Spinal cord (tissue), 10 donors: Measurements from ENCODE around the gene HSD3B1. TPM values are rescaled to one million over a fixed set of nuclear protein-coding genes. Genes with fewer than 3 reads are reported as not detected.

ENCODE experiments used
- DNase-seq, 6 donors: peaks; one replicate each; pipeline versions ENCODE4 v3.0.0 to v3.0.0-alpha.2; 2013 to 2015; ENCODE audit warnings: low spot score in 6 of 6, low read depth in 4 of 6
- H3K27ac ChIP-seq: one replicate; pipeline ENCODE4 v1.5.1; 2013; ENCODE audit warnings: low read depth, low read length, control low read depth
- H3K27me3 ChIP-seq: one replicate; pipeline ENCODE4 v1.6.1; 2013; ENCODE audit warnings: low read length; ENCODE audit not compliant: control insufficient read depth, insufficient read depth
- H3K36me3 ChIP-seq: one replicate; pipeline ENCODE4 v1.6.1; 2013; ENCODE audit warnings: low read length; ENCODE audit not compliant: control insufficient read depth, insufficient read depth
- H3K4me1 ChIP-seq: one replicate; pipeline ENCODE4 v1.6.1; 2013; ENCODE audit warnings: low read length; ENCODE audit not compliant: control insufficient read depth, insufficient read depth
- H3K4me3 ChIP-seq: one replicate; pipeline ENCODE4 v1.5.1; 2013; ENCODE audit warnings: low read depth, low read length, control low read depth
- H3K9me3 ChIP-seq: one replicate; pipeline ENCODE4 v1.6.1; 2013; ENCODE audit warnings: low read length; ENCODE audit not compliant: control insufficient read depth, insufficient read depth
- WGBS: methylation state at CpG from one replicate; pipeline ENCODE4 v1.1.5; 2013; ENCODE audit warnings: missing lambda C conversion rate; ENCODE audit not compliant: insufficient coverage; 5-methylcytosine and 5-hydroxymethylcytosine counted together
- long read RNA-seq, 4 donors: transcript quantifications; one replicate each; lab custom pipeline, GENCODE V29; 2026
- polyA plus RNA-seq, 2 donors: library from polyadenylated mRNA; unstranded; fragments of 120-200 nt; gene quantifications; one replicate each; pipeline ENCODE4 v1.2.1, GENCODE V29; 2013; ENCODE audit not compliant: insufficient read length in 2 of 2
- total RNA-seq, 2 donors: library from RNA; depleted of rRNA in 1 of 2; stranded (reverse); fragments of 120-200 nt in 1 of 2; fragments of >200 nt in 1 of 2; gene quantifications; one replicate each; pipeline versions ENCODE4 v1.2.3 to v1.2.4, GENCODE V29; 2013 to 2014
- donor health status: healthy.

HSD3B1 gene
- total RNA-seq: under 1 TPM in 1 of 2 donors, not detected in 1; 0.61 TPM
- 1 to 10 TPM in 1 of 2 donors, under 1 TPM in 1; 0.90 to 1.3 TPM for polyA plus RNA-seq
- long read RNA-seq, donor 1: 0 reads
- long read RNA-seq, donor 2: 0 reads
- long read RNA-seq, donor 3: 0 reads
- long read RNA-seq, donor 4: 0 reads

GRCh38 chr1:119506941-119507340 lies at the start of gene HSD3B1:
Gene HSD3B1 (plus strand): TSS chr1:119507210. CDS start chr1:119507477, 267 bp downstream.
- Histone ChIP-seq H3K4me3 (no peak within 1 kb of the TSS), H3K36me3 (no peaks in the 10 kb centered on the region), H3K9me3 (no peaks in the 10 kb centered on the region), H3K4me1 (no peaks in the 10 kb centered on the region), H3K27me3 (no peaks in the 10 kb centered on the region), H3K27ac (no peak within 1 kb of the TSS)
- DNase-seq: no peak
- WGBS: no CpG with 5 or more reads among the region's 1 CpG

DNA sequence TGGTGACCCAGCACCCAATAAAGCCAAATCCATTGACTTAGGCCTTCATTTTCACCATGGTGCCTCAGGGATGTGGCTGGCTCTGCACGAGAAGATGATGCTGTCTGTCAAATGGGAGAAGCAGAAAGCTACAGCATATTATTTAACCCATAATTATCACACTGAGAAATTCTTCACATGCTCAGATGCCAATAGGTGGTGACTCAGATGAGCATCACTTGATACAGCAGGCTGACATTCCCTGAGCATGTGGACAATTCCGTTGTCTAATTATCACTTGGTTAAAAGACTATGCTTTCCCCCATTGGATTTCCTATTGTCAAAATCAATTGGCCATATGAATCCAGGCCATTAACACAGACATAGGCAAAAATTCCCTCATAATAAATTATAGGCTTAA lies 44.0 kb upstream of the HSD3B1 start:
- Histone ChIP-seq H3K36me3 (no peaks in the 10 kb centered on the region), H3K4me1 (no peaks in the 10 kb centered on the region), H3K27me3 (no peaks in the 10 kb centered on the region), H3K27ac (no peak overlapping the region), H3K9me3 (no peaks in the 10 kb centered on the region), H3K4me3 (no peak overlapping the region)
- 70% methylated on average over 2 of the region's 2 CpGs for WGBS
- DNase-seq: no peak

GRCh38 chr1:119463569-119463968 lies 43.4 kb upstream of the HSD3B1 start:
- DNase-seq: no peak
- WGBS: no CpG with 5 or more reads among the region's 2 CpGs

DNA sequence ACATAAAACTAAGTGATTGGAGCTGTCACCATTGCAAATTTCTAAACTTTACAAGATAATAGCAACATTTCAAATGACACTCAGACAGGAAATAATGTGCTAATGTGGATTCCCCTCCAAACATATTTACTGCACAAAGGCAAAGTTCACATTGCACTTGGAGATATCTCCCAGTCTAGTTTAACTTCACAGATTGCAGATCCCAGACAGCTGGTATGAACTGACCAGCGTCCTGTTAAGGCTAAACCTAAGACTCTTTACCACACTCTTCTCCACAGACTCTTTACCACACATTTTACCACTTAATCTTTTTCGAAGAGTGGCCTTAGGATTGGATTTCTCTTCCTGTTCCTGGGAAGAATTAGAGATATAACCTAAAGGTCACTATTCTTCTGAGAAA lies 40.6 kb upstream of the HSD3B1 start:
- WGBS: 67% methylated on average over 1 of the region's 2 CpGs
- Histone ChIP-seq H3K27ac (no peak overlapping the region), H3K36me3 (no peaks in the 10 kb centered on the region), H3K4me1 (no peaks in the 10 kb centered on the region), H3K27me3 (no peaks in the 10 kb centered on the region), H3K9me3 (no peaks in the 10 kb centered on the region), H3K4me3 (no peak overlapping the region)
- DNase-seq: no peak

More at GRCh38 chr1:119463569-119463968, 43.4 kb upstream of the HSD3B1 start:
- Histone ChIP-seq H3K36me3 (no peaks in the 10 kb centered on the region), H3K27me3 (no peaks in the 10 kb centered on the region), H3K9me3 (no peaks in the 10 kb centered on the region), H3K27ac (no peak overlapping the region), H3K4me3 (no peak overlapping the region), H3K4me1 (no peaks in the 10 kb centered on the region)

GRCh38 chr1:119467219-119467618 lies 39.8 kb upstream of the HSD3B1 start:
- Histone ChIP-seq H3K9me3 (no peaks in the 10 kb centered on the region), H3K36me3 (no peaks in the 10 kb centered on the region), H3K4me1 (no peaks in the 10 kb centered on the region), H3K4me3 (no peak overlapping the region), H3K27me3 (no peaks in the 10 kb centered on the region), H3K27ac (no peak overlapping the region)
- WGBS: 83% methylated on average over 1 of the region's 1 CpG
- no peak for DNase-seq

GRCh38 chr1:119467857-119468668 lies 38.9 kb upstream of the HSD3B1 start:
- Histone ChIP-seq H3K27ac (no peak overlapping the region), H3K27me3 (no peaks in the 10 kb centered on the region), H3K9me3 (no peaks in the 10 kb centered on the region), H3K4me3 (no peak overlapping the region), H3K4me1 (no peaks in the 10 kb centered on the region), H3K36me3 (no peaks in the 10 kb centered on the region)
- no peak for DNase-seq
- WGBS: 67% methylated on average over 3 of the region's 4 CpGs

DNA sequence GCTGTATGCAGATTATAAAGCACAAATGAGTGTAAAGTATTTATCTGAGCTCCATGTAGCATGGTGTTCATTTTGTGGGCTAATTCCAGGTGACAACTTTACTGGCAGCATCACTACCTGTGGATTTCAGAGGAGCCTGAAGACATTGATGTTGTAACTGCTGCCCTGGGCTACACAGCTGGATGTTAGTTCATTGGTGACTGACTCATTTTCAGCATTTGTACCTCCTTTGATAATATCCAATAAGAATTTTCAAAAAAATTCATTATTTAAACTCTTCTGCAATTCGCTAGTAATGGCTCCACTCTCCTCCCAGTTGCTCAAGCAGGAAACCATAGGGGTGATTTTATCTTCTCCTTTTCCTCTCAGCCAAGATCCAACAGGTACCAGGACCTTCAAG lies 37.3 kb upstream of the HSD3B1 start:
- Histone ChIP-seq H3K27me3 (no peaks in the 10 kb centered on the region), H3K9me3 (no peaks in the 10 kb centered on the region), H3K4me3 (no peak overlapping the region), H3K4me1 (no peaks in the 10 kb centered on the region), H3K27ac (no peak overlapping the region), H3K36me3 (no peaks in the 10 kb centered on the region)
- WGBS: no CpG with 5 or more reads among the region's 1 CpG
- no peak for DNase-seq

DNA sequence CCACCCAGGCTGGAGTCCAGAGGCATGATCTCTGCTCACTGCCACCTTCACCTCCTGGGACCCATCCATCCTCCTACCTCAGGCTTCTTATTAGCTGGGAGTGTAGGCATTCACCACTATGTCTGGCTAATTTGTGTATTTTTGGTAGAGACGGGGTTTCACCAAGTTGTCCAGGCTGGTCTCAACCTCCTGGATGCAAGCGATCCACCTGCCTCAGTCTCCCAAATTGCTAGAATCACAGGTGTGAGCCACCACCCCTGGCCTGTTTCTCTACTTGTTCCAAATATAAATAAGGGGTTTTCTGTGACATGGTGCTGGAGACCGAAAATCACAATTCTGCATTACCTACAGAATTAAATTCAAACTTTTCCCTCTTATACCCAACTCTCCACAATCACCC lies 36.6 kb upstream of the HSD3B1 start:
- DNase-seq: no peak

GRCh38 chr1:119470958-119471357 lies 36.1 kb upstream of the HSD3B1 start:
- H3K4me3 ChIP-seq: no peak overlapping the region
- no peaks in the 10 kb centered on the region for H3K36me3 ChIP-seq
- DNase-seq: no peak
- H3K27me3 ChIP-seq: no peaks in the 10 kb centered on the region
- no peaks in the 10 kb centered on the region for H3K4me1 ChIP-seq
- 93% methylated on average over 6 of the region's 7 CpGs for WGBS
- H3K27ac ChIP-seq: no peak overlapping the region
- no peaks in the 10 kb centered on the region for H3K9me3 ChIP-seq

More for the DNA sequence above, 36.6 kb upstream of the HSD3B1 start:
- H3K9me3 ChIP-seq: no peaks in the 10 kb centered on the region
- H3K4me3 ChIP-seq: no peak overlapping the region
- no peaks in the 10 kb centered on the region for H3K36me3 ChIP-seq
- no peaks in the 10 kb centered on the region for H3K27me3 ChIP-seq
- no CpG with 5 or more reads among the region's 3 CpGs for WGBS
- no peaks in the 10 kb centered on the region for H3K4me1 ChIP-seq
- no peak overlapping the region for H3K27ac ChIP-seq

GRCh38 chr1:119471566-119471965 lies 35.4 kb upstream of the HSD3B1 start:
- Histone ChIP-seq H3K9me3 (no peaks in the 10 kb centered on the region), H3K27ac (no peak overlapping the region), H3K27me3 (no peaks in the 10 kb centered on the region), H3K4me3 (no peak overlapping the region), H3K36me3 (no peaks in the 10 kb centered on the region), H3K4me1 (no peaks in the 10 kb centered on the region)
- WGBS: 77% methylated on average over 5 of the region's 5 CpGs
- no peak for DNase-seq
